Naive B cell (primary cell): Measurements from ENCODE around the gene PLPPR3. TPM values are rescaled to one million over a fixed set of nuclear protein-coding genes. Genes with fewer than 3 reads are reported as not detected.
A peak's percentile ranks its signal among the peaks of the same experiment; 100 is the strongest.
"Not testable (repeated sequence)": the region's sequence is repeated elsewhere in the genome, so short reads cannot be mapped to it uniquely, and the experiment has no call there.

Source experiments
- ATAC-seq, 2 donors: fragments of 150-1000 bp; cut with Tn5 transposase; 2 replicates each; pipeline ENCODE4 v1.10.0; 2021; ENCODE audit warnings: low read depth in 2 of 2, mild to moderate bottlenecking in 2 of 2, moderate library complexity in 2 of 2
- DNase-seq: peaks from one replicate; pipeline ENCODE4 v3.0.0; 2022
- H3K27ac Mint-ChIP-seq, 6 donors: one replicate each; pipeline ENCODE4 v1.8.0; 2020 to 2022; ENCODE audit warnings: mild to moderate bottlenecking in 6 of 6, mixed read lengths in 6 of 6, moderate library complexity in 5 of 6, inconsistent platforms in 2 of 6
- H3K27me3 Mint-ChIP-seq, 3 donors: one replicate each; pipeline ENCODE4 v1.8.0; 2021 to 2022; ENCODE audit warnings: mixed read lengths in 3 of 3, mild to moderate bottlenecking in 1 of 3
- H3K36me3 Mint-ChIP-seq, 2 donors: one replicate each; pipeline ENCODE4 v1.8.0; 2020 to 2022; ENCODE audit warnings: mixed read lengths in 2 of 2, inconsistent platforms in 1 of 2, mild to moderate bottlenecking in 1 of 2
- H3K4me1 Mint-ChIP-seq, 3 donors: one replicate each; pipeline ENCODE4 v1.8.0; 2020 to 2022; ENCODE audit warnings: mixed read lengths in 3 of 3, inconsistent platforms in 1 of 3, mild to moderate bottlenecking in 1 of 3, moderate library complexity in 1 of 3
- H3K4me3 Mint-ChIP-seq, 8 donors: one replicate each; pipeline ENCODE4 v1.8.0; 2020 to 2022; ENCODE audit warnings: mild to moderate bottlenecking in 8 of 8, mixed read lengths in 8 of 8, moderate library complexity in 8 of 8, inconsistent platforms in 2 of 8
- H3K9me3 Mint-ChIP-seq, 7 donors: one replicate each; pipeline ENCODE4 v1.8.0; 2020 to 2022; ENCODE audit warnings: mixed read lengths in 7 of 7, mild to moderate bottlenecking in 5 of 7, inconsistent platforms in 2 of 7, moderate library complexity in 1 of 7
- polyA plus RNA-seq, 6 donors: library from polyadenylated mRNA; unstranded; fragments of 300-500 nt; fragmentation: Illumina TruSeq; gene quantifications; one replicate each; pipeline ENCODE4 v1.2.3, GENCODE V29; 2021; ENCODE audit warnings: low read depth in 6 of 6

The PLPPR3 gene
- polyA plus RNA-seq, 6 donors from 2014 or later = not detected

DNA sequence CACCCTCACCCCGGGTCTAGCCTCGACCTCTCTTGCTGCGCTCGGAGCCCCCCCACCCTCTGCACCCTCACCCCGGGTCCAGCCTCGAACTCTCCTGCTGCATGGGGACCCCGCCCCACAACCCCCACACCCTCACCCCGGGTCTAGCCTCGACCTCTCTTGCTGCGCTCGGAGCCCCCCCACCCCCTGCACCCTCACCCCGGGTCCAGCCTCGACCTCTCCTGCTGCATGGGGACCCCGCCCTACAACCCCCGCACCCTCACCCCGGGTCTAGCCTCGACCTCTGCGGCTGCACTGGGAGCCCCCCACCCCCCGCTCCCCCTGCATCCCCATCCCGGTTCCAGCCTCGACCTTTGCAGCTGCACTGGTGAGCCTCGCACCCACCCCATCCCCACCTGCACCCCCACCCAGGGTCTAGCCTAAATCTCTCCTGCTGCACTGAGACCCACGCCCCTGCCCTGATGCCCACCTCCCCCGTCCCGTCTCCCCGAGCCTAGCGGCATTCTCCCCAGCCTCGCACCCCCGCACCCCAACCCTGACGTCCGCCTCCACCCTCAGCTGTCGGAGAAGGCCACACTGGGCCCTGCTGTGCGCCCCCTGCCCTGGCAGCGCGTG, 39.5 kb upstream of the PLPPR3 start:
- H3K27me3 Mint-ChIP-seq = peaks cover 0 to 22% (median 10%) of the 10 kb centered on the region in 3 donors
- peaks cover 11 to 31% (median 26%) of the 10 kb centered on the region in 3 donors for H3K4me1 Mint-ChIP-seq
- DNase-seq (no peak), ATAC-seq (no peak)
- peaks cover 0 to 4% (median 0%) of the 10 kb centered on the region in 7 donors for H3K9me3 Mint-ChIP-seq
- H3K36me3 Mint-ChIP-seq = no peaks in the 10 kb centered on the region
- H3K4me3 Mint-ChIP-seq = peak overlapping the region in 1 of 8 donors; percentile 70
- H3K27ac Mint-ChIP-seq = peak overlapping the region in 1 of 6 donors; percentile 69

GRCh38 chr19:858868-859843, 37.4 kb upstream of the PLPPR3 start, which contains the start of gene CFD:
Gene CFD, plus strand, starts transcription at chr19:859664. Its CDS starts 26 bp downstream, at chr19:859690.
- no peak for DNase-seq
- H3K27ac Mint-ChIP-seq = peak within 1 kb of the TSS in 2 of 6 donors; percentile 62 to 71

GRCh38 chr19:858284-858683, 36.5 kb upstream of the PLPPR3 start:
- no peak for ATAC-seq
- Mint-ChIP-seq H3K27me3 (peaks cover 0 to 22% (median 5%) of the 10 kb centered on the region in 3 donors), H3K4me3 (peak overlapping the region in 1 of 8 donors; percentile 25), H3K4me1 (peaks cover 7 to 20% (median 14%) of the 10 kb centered on the region in 3 donors), H3K36me3 (no peaks in the 10 kb centered on the region), H3K9me3 (peaks cover 0 to 4% (median 0%) of the 10 kb centered on the region in 7 donors), H3K27ac (peak overlapping the region in 2 of 6 donors; percentile 47 to 62)
- no peak for DNase-seq

More at GRCh38 chr19:858868-859843, 37.4 kb upstream of the PLPPR3 start, which contains the start of gene CFD:
- peaks cover 0 to 22% (median 10%) of the 10 kb centered on the region in 3 donors for H3K27me3 Mint-ChIP-seq
- peaks cover 0 to 4% (median 0%) of the 10 kb centered on the region in 7 donors for H3K9me3 Mint-ChIP-seq
- peak within 1 kb of the TSS in 6 of 8 donors; percentile 12 to 76 (median 35) for H3K4me3 Mint-ChIP-seq
- no peaks in the 10 kb centered on the region for H3K36me3 Mint-ChIP-seq
- H3K4me1 Mint-ChIP-seq = peaks cover 11 to 26% (median 23%) of the 10 kb centered on the region in 3 donors
- ATAC-seq = no peak

DNA sequence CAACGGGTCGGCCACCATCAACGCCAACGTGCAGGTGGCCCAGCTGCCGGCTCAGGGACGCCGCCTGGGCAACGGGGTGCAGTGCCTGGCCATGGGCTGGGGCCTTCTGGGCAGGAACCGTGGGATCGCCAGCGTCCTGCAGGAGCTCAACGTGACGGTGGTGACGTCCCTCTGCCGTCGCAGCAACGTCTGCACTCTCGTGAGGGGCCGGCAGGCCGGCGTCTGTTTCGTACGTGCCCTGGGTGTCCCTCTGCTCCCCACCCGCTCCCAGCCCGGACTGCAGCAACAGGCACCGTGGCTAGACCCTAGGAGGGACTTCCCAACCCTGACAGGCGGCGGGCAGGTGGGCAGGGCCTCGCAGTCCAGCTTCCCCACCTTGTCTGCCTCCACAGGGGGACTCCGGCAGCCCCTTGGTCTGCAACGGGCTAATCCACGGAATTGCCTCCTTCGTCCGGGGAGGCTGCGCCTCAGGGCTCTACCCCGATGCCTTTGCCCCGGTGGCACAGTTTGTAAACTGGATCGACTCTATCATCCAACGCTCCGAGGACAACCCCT, 33.9 kb upstream of the PLPPR3 start:
- Mint-ChIP-seq H3K9me3 (no peaks in the 10 kb centered on the region), H3K4me3 (no peak overlapping the region), H3K27ac (no peak overlapping the region), H3K4me1 (peaks cover 0 to 10% (median 3%) of the 10 kb centered on the region in 3 donors), H3K36me3 (no peaks in the 10 kb centered on the region), H3K27me3 (peaks cover 0 to 30% (median 5%) of the 10 kb centered on the region in 3 donors)
- no peak for ATAC-seq
- no peak for DNase-seq

DNA sequence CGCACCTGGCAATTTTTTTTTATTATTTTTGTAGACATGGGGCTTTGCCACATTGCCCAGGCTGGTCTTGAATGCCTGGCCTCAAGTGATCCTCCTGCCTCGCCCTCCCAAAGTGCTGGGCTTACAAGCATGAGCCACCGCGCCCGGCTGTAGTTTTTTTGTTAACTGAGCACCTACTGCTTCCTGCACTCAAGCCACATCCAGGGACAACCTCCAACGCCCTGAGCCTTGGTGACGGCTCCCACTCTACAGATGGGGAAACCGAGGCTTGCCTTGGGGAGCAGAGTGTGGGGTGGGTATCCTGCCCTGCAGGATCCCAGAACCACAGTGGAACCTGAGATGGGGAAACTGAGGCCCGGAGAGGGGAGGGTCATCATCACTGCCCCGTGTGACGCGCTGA, 33.4 kb upstream of the PLPPR3 start:
- H3K27ac Mint-ChIP-seq = no peak overlapping the region
- no peak overlapping the region for H3K4me3 Mint-ChIP-seq
- no peaks in the 10 kb centered on the region for H3K9me3 Mint-ChIP-seq
- H3K36me3 Mint-ChIP-seq = no peaks in the 10 kb centered on the region
- ATAC-seq (no peak), DNase-seq (no peak)
- peaks cover 0 to 35% (median 10%) of the 10 kb centered on the region in 3 donors for H3K27me3 Mint-ChIP-seq
- H3K4me1 Mint-ChIP-seq = peaks cover 0 to 10% (median 3%) of the 10 kb centered on the region in 3 donors

- H3K9me3 Mint-ChIP-seq = no peaks in the 10 kb centered on the region
- DNase-seq = no peak
- H3K27ac Mint-ChIP-seq = no peak overlapping the region
- no peaks in the 10 kb centered on the region for H3K36me3 Mint-ChIP-seq
- H3K4me1 Mint-ChIP-seq = peaks cover 0 to 6% (median 3%) of the 10 kb centered on the region in 3 donors
- H3K4me3 Mint-ChIP-seq = no peak overlapping the region
- H3K27me3 Mint-ChIP-seq = peaks cover 0 to 40% (median 10%) of the 10 kb centered on the region in 3 donors
- ATAC-seq = no peak
These were observed 32.8 kb upstream of the PLPPR3 start for GRCh38 chr19:854549-854948.

DNA sequence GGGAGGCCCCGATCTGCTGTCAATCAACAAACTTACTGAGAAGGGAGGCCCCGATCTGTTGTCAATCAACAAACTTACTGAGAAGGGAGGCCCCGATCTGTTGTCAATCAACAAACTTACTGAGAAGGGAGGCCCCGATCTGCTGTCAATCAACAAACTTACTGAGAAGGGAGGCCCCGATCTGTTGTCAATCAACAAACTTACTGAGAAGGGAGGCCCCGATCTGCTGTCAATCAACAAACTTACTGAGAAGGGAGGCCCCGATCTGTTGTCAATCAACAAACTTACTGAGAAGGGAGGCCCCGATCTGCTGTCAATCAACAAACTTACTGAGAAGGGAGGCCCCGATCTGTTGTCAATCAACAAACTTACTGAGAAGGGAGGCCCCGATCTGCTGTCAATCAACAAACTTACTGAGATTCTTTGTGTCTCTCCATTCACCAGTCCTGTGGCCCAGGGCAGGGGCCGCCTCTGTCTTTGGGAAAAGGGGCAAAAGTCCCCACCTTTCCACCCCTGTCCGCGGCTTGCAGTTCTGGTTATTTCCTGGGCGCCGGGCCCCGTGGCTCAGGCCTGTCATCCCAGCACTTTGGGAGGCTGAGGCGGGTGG, 32.0 kb upstream of the PLPPR3 start:
- H3K36me3 Mint-ChIP-seq, H3K4me3 Mint-ChIP-seq, H3K9me3 Mint-ChIP-seq, H3K27ac Mint-ChIP-seq, ATAC-seq, H3K4me1 Mint-ChIP-seq, DNase-seq: not testable (repeated sequence)
- peaks cover 0 to 41% (median 10%) of the 10 kb centered on the region in 3 donors for H3K27me3 Mint-ChIP-seq

GRCh38 chr19:853014-853585, 31.3 kb upstream of the PLPPR3 start:
- Mint-ChIP-seq H3K4me1 (peaks cover 0 to 3% (median 0%) of the 10 kb centered on the region in 3 donors), H3K4me3 (no peak overlapping the region), H3K36me3 (no peaks in the 10 kb centered on the region), H3K27me3 (peaks cover 0 to 41% (median 14%) of the 10 kb centered on the region in 3 donors), H3K27ac (no peak overlapping the region), H3K9me3 (no peaks in the 10 kb centered on the region)
- no peak for ATAC-seq
- no peak for DNase-seq

DNA sequence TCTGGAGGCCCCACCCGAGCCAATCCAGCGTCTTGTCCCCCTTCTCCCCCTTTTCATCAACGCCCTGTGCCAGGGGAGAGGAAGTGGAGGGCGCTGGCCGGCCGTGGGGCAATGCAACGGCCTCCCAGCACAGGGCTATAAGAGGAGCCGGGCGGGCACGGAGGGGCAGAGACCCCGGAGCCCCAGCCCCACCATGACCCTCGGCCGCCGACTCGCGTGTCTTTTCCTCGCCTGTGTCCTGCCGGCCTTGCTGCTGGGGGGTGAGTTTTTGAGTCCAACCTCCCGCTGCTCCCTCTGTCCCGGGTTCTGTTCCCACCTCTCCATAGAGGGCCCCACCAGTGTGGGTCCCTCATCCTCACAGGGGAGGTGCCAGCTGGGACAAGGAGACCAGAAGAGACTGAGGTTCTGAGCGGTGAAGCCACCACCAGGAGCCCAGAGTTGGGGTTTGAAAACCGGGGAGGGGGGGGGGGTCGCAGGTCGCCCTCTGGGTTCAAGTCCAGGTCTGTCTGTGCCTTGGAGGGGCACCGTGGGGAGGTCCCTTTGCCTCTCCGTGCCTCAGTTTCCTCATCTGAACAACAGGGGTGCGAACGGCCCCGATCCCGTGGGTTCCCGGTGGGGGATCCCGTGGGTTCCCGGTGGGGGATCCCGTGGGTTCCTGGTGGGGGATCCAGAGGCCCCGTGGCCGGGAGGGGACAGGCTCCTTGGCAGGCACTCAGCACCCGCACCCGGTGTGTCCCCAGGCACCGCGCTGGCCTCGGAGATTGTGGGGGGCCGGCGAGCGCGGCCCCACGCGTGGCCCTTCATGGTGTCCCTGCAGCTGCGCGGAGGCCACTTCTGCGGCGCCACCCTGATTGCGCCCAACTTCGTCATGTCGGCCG, 30.6 kb upstream of the PLPPR3 start, which contains the start of gene ELANE:
Gene ELANE (plus strand): TSS at position 168 of the 878 bp plus-strand sequence. CDS start 26 bp downstream, at position 194.
- peaks cover 0 to 1% (median 0%) of the 10 kb centered on the region in 3 donors for H3K4me1 Mint-ChIP-seq
- peaks cover 3 to 44% (median 22%) of the 10 kb centered on the region in 3 donors for H3K27me3 Mint-ChIP-seq
- no peaks in the 10 kb centered on the region for H3K36me3 Mint-ChIP-seq
- H3K27ac Mint-ChIP-seq = no peak within 1 kb of the TSS
- no peaks in the 10 kb centered on the region for H3K9me3 Mint-ChIP-seq
- ATAC-seq (no peak), DNase-seq (no peak)
- no peak within 1 kb of the TSS for H3K4me3 Mint-ChIP-seq

DNA sequence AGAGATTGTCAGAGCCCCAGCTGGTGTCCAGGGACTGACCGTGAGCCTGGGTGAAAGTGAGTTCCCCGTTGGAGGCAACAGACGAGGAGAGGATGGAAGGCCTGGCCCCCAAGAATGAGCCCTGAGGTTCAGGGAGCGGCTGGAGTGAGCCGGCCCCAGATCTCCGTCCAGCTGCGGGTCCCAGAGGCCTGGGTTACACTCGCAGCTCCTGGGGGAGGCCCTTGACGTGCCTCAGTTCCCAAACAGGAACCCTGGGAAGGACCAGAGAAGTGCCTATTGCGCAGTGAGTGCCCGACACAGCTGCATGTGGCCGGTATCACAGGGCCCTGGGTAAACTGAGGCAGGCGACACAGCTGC, 29.2 kb upstream of the PLPPR3 start:
- Mint-ChIP-seq H3K27me3 (peaks cover 8 to 55% (median 33%) of the 10 kb centered on the region in 3 donors), H3K9me3 (no peaks in the 10 kb centered on the region), H3K36me3 (no peaks in the 10 kb centered on the region), H3K27ac (no peak overlapping the region), H3K4me3 (no peak overlapping the region), H3K4me1 (no peaks in the 10 kb centered on the region)
- no peak for DNase-seq
- ATAC-seq = no peak

- Mint-ChIP-seq H3K36me3 (no peaks in the 10 kb centered on the region), H3K9me3 (no peaks in the 10 kb centered on the region), H3K4me1 (peaks cover 0 to 4% (median 4%) of the 10 kb centered on the region in 3 donors), H3K27ac (no peak overlapping the region), H3K4me3 (peak overlapping the region in 1 of 8 donors; percentile 42), H3K27me3 (peaks cover 13 to 61% (median 39%) of the 10 kb centered on the region in 3 donors)
- DNase-seq (no peak), ATAC-seq (peak in 1 of 2 donors; percentile 25)
These were observed 28.6 kb upstream of the PLPPR3 start for GRCh38 chr19:850221-850978.
